ENCODE results near the gene ABI2. TPM values are rescaled to one million over a fixed set of nuclear protein-coding genes. Genes with fewer than 3 reads are reported as not detected.
A peak's percentile ranks its signal among the peaks of the same experiment; 100 is the strongest.

The ABI2 gene
- total RNA-seq, 1 donor from 2014 or later: 85.4 TPM

GRCh38 chr2:203431391-203432185 lies 103.4 kb downstream of the ABI2 start:
- no peak for DNase-seq (ENCODE audit: extremely low spot score, unreplicated experiment)
- TF ChIP-seq CTCF (IDR thresholded peaks at IDR 0.05): no peak
- peaks cover 22% of the 10 kb centered on the region for H3K36me3 Mint-ChIP-seq (ENCODE audit: unreplicated experiment)
- H3K27ac Mint-ChIP-seq (ENCODE audit: unreplicated experiment): no peak overlapping the region
- no peaks in the 10 kb centered on the region for H3K27me3 Mint-ChIP-seq (ENCODE audit: unreplicated experiment)
- no peak overlapping the region for H3K4me3 Mint-ChIP-seq (ENCODE audit: unreplicated experiment)
- H3K4me1 Mint-ChIP-seq (ENCODE audit: unreplicated experiment): peaks cover 8% of the 10 kb centered on the region
- H3K9me3 Mint-ChIP-seq (ENCODE audit: unreplicated experiment): no peaks in the 10 kb centered on the region

GRCh38 chr2:203432811-203433210 lies 104.6 kb downstream of the ABI2 start:
- peaks cover 8% of the 10 kb centered on the region for H3K4me1 Mint-ChIP-seq (ENCODE audit: unreplicated experiment)
- H3K27ac Mint-ChIP-seq (ENCODE audit: unreplicated experiment): peak overlapping the region; percentile 56
- peaks cover 13% of the 10 kb centered on the region for H3K36me3 Mint-ChIP-seq (ENCODE audit: unreplicated experiment)
- DNase-seq (ENCODE audit: extremely low spot score, unreplicated experiment): no peak
- H3K27me3 Mint-ChIP-seq (ENCODE audit: unreplicated experiment): no peaks in the 10 kb centered on the region
- no peak overlapping the region for H3K4me3 Mint-ChIP-seq (ENCODE audit: unreplicated experiment)
- no peaks in the 10 kb centered on the region for H3K9me3 Mint-ChIP-seq (ENCODE audit: unreplicated experiment)
- no peak for TF ChIP-seq CTCF (IDR thresholded peaks at IDR 0.05)

GRCh38 chr2:203436496-203436895 lies 108.3 kb downstream of the ABI2 start:
- H3K27me3 Mint-ChIP-seq (ENCODE audit: unreplicated experiment): no peaks in the 10 kb centered on the region
- no peaks in the 10 kb centered on the region for H3K9me3 Mint-ChIP-seq (ENCODE audit: unreplicated experiment)
- peaks cover 22% of the 10 kb centered on the region for H3K36me3 Mint-ChIP-seq (ENCODE audit: unreplicated experiment)
- no peak for DNase-seq (ENCODE audit: extremely low spot score, unreplicated experiment)
- H3K4me1 Mint-ChIP-seq (ENCODE audit: unreplicated experiment): peaks cover 8% of the 10 kb centered on the region
- no peak for TF ChIP-seq CTCF (IDR thresholded peaks at IDR 0.05)
- no peak overlapping the region for H3K27ac Mint-ChIP-seq (ENCODE audit: unreplicated experiment)
- no peak overlapping the region for H3K4me3 Mint-ChIP-seq (ENCODE audit: unreplicated experiment)

GRCh38 chr2:203437511-203437910 lies 109.3 kb downstream of the ABI2 start:
- no peaks in the 10 kb centered on the region for H3K4me1 Mint-ChIP-seq (ENCODE audit: unreplicated experiment)
- H3K27me3 Mint-ChIP-seq (ENCODE audit: unreplicated experiment): no peaks in the 10 kb centered on the region

More at GRCh38 chr2:203437511-203437910, 109.3 kb downstream of the ABI2 start:
- Mint-ChIP-seq H3K4me3 (ENCODE audit: unreplicated experiment) (no peak overlapping the region), H3K9me3 (ENCODE audit: unreplicated experiment) (no peaks in the 10 kb centered on the region), H3K27ac (ENCODE audit: unreplicated experiment) (no peak overlapping the region), H3K36me3 (ENCODE audit: unreplicated experiment) (peaks cover 31% of the 10 kb centered on the region)
- DNase-seq (ENCODE audit: extremely low spot score, unreplicated experiment): no peak
- TF ChIP-seq CTCF (IDR thresholded peaks at IDR 0.05): no peak

Data from osteocyte (in vitro differentiated cells).